IgD-negative memory B cell (primary cell): Measurements from ENCODE around the gene NPLOC4. TPM values are rescaled to one million over a fixed set of nuclear protein-coding genes. Genes with fewer than 3 reads are reported as not detected.
"Not testable (repeated sequence)": the region's sequence is repeated elsewhere in the genome, so short reads cannot be mapped to it uniquely, and the experiment has no call there.

Experiments
- H3K27ac Mint-ChIP-seq, 3 donors: one replicate each; pipeline ENCODE4 v1.8.0; 2020 to 2022; ENCODE audit warnings: mild to moderate bottlenecking in 3 of 3, mixed read lengths in 3 of 3, moderate library complexity in 1 of 3
- H3K27me3 Mint-ChIP-seq: one replicate; pipeline ENCODE4 v1.8.0; 2021; ENCODE audit warnings: mixed read lengths
- H3K36me3 Mint-ChIP-seq: one replicate; pipeline ENCODE4 v1.8.0; 2020; ENCODE audit warnings: mild to moderate bottlenecking, mixed read lengths
- H3K4me1 Mint-ChIP-seq, 3 donors: one replicate each; pipeline ENCODE4 v1.8.0; 2020 to 2022; ENCODE audit warnings: mixed read lengths in 3 of 3, mild to moderate bottlenecking in 1 of 3
- H3K4me3 Mint-ChIP-seq, 4 donors: one replicate each; pipeline ENCODE4 v1.8.0; 2020 to 2022; ENCODE audit warnings: mild to moderate bottlenecking in 4 of 4, mixed read lengths in 4 of 4, moderate library complexity in 3 of 4
- H3K9me3 Mint-ChIP-seq, 3 donors: one replicate each; pipeline ENCODE4 v1.8.0; 2020 to 2021; ENCODE audit warnings: mixed read lengths in 3 of 3, mild to moderate bottlenecking in 1 of 3
- polyA plus RNA-seq: library from polyadenylated mRNA; unstranded; fragments of 300-500 nt; fragmentation: Illumina TruSeq; gene quantifications from one replicate; pipeline ENCODE4 v1.2.3, GENCODE V29; 2021

The NPLOC4 gene
- polyA plus RNA-seq, 1 donor from 2014 or later = 53.5 TPM

DNA sequence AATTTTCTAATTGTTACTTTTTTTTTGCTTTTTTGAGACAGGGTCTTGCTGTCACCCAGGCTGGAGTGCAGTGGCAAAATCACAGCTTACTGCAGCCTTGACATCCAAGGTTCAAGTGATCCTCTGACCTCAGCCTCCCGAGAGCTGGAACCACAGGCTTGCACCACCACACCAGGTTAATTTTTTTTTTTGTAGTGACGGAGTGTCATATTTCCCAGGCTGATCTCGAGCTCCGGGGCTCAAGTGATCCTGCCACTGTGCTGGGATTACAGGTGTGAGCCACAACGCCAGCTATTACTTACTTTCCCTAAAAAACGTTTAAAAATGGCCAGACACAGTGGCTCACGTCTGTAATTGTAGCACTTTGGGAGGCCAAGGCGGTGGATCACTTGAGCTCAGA, 6.6 kb downstream of the NPLOC4 start:
- Mint-ChIP-seq H3K4me1 (peaks cover 0 to 13% (median 4%) of the 10 kb centered on the region in 3 donors), H3K36me3 (peaks cover 2% of the 10 kb centered on the region), H3K9me3 (peaks cover 0 to 3% (median 0%) of the 10 kb centered on the region in 3 donors), H3K4me3 (no peak overlapping the region), H3K27me3 (no peaks in the 10 kb centered on the region), H3K27ac (no peak overlapping the region)

DNA sequence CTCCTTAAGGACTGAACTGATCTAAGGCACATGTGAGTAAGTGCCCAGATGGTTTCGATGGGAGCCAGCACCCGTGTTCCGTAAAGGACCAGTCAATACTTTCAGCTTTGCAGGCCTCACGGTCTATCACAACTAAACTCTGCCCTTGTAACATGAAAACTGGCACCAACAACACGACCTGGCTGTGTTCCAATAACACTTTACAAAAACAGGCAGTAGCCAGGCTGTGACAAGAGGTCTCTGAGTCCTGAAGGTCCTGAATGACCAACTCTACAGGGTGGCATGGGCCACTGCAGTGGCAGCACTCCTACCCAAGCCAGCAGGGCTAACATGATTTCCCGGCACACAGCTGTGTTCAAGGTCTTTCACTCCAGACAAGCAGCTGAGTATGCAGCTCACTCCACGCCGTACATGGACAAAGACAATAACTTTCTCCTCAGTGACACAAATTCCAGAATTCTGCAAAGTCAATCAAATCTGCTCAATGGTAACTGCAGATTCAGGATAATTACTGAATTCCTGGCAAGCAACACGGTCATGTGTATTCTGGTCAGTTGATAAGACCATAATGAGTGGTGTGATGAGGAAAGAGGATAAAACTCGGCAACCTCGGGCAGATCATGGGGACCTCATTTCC, 15.3 kb downstream of the NPLOC4 start:
- Mint-ChIP-seq H3K9me3 (peaks cover 0 to 6% (median 2%) of the 10 kb centered on the region in 3 donors), H3K27me3 (no peaks in the 10 kb centered on the region), H3K27ac (peak overlapping the region in 1 of 3 donors; percentile 43), H3K4me3 (no peak overlapping the region), H3K36me3 (peaks cover 15% of the 10 kb centered on the region), H3K4me1 (peaks cover 0 to 9% (median 5%) of the 10 kb centered on the region in 3 donors)

DNA sequence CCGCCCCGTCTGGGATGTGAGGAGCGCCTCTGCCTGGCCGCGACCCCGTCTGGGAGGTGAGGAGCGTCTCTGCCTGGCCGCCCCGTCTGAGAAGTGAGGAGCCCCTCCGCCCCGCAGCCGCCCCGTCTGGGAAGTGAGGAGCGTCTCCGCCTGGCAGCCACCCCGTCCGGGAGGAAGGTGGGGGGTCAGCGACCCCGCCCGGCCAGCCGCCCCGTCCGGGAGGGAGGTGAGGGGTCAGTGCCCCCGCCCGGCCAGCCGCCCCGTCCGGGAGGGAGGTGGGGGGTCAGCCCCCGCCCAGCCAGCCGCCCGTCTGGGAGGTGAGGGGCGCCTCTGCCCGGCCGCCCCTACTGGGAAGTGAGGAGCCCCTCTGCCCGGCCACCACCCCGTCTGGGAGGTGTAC, 18.6 kb downstream of the NPLOC4 start:
- not testable (repeated sequence) for H3K27ac Mint-ChIP-seq, H3K36me3 Mint-ChIP-seq, H3K27me3 Mint-ChIP-seq, H3K4me3 Mint-ChIP-seq, H3K9me3 Mint-ChIP-seq
- peaks cover 0 to 10% (median 8%) of the 10 kb centered on the region in 3 donors for H3K4me1 Mint-ChIP-seq

DNA sequence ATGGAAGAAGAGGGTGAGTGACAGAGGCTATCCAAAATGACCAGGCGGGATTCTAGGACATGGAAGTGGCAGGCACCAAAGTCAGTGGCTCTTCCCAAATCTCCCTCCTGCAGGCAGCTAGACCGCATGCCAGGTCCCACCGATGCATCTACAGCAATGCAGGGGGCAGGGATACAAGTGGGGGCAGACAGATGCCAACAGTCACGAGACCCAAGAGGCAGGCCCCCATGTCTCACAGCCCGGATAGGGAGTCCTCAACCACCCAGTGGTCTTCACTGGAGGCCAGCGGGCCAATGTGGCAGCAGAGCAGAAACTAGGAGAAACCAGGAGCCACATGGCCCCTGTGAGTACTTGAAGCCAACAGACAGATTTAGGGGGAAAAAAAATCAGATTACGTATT, 20.0 kb downstream of the NPLOC4 start:
- H3K27ac Mint-ChIP-seq = no peak overlapping the region
- H3K36me3 Mint-ChIP-seq = peaks cover 9% of the 10 kb centered on the region
- H3K4me3 Mint-ChIP-seq = no peak overlapping the region

DNA sequence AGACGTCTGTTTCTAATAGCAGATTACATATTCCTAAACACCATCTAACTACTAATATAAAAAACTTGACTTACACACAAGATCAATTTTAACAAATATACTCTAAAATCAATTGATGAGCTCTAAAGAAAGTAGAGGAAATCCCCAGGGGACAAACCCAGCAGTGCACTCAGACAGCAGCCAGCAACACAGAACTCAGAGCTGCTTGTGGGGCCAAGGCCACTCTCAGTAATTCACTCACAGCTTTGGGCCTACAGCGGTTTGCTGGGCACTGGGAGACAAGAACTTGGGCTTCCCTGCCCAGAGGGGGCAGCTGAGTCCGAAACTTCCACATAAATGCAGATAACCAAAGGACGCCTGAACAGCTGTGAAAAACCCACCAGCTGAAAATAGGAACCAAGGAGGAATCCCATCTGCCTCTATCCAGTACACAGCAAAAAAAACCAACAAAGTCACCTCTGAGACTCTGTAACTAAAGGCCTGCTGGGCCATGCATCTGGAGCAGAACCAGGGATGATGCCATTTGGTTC, 21.4 kb downstream of the NPLOC4 start:
- no peaks in the 10 kb centered on the region for H3K9me3 Mint-ChIP-seq
- no peak overlapping the region for H3K4me3 Mint-ChIP-seq
- H3K27ac Mint-ChIP-seq = no peak overlapping the region
- H3K4me1 Mint-ChIP-seq = peaks cover 0 to 11% (median 6%) of the 10 kb centered on the region in 3 donors
- H3K36me3 Mint-ChIP-seq = peaks cover 6% of the 10 kb centered on the region
- no peaks in the 10 kb centered on the region for H3K27me3 Mint-ChIP-seq

More for the DNA sequence above, 20.0 kb downstream of the NPLOC4 start:
- peaks cover 0 to 12% (median 6%) of the 10 kb centered on the region in 3 donors for H3K4me1 Mint-ChIP-seq
- no peaks in the 10 kb centered on the region for H3K27me3 Mint-ChIP-seq
- H3K9me3 Mint-ChIP-seq = no peaks in the 10 kb centered on the region

DNA sequence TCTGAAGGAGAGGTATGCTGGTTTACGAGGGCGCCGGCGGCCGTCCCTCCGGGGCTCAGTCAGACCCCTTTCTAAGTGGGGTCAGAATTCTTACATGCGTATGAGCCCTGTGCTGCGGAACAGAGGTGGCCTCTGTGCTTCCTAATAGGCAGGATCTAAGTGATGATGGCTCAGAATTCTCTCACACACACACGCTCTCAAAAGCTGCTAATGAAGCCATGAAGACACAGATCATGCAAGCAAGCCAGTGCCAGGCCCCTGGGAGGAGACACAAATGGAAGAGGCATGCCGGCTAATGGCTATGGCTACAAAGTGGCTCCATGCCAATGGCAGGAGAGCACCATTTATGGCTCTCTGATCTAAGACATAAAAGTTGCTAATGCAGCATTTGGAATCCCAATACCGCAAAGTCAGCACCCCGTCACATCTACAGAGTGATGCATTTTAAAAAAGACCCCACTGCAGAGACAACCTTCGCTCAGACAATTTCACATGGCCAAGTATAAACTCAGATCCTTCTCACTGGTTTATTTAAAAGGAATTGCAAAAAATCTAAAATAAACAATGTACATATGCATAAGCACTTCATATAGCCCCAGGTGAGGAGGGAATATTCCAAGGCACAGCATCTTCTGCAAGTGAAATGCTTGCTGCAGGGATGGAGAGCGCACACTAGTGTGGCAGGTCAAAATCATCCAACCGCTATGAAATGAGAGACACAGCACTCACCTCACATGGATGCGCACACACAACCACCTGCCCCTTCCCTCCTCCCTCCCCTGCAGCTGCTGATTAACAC, 24.5 kb downstream of the NPLOC4 start:
- H3K36me3 Mint-ChIP-seq = peaks cover 4% of the 10 kb centered on the region
- no peaks in the 10 kb centered on the region for H3K9me3 Mint-ChIP-seq
- H3K4me1 Mint-ChIP-seq = peaks cover 0 to 10% (median 4%) of the 10 kb centered on the region in 3 donors
- no peaks in the 10 kb centered on the region for H3K27me3 Mint-ChIP-seq
- peak overlapping the region in 1 of 4 donors; percentile 21 for H3K4me3 Mint-ChIP-seq
- no peak overlapping the region for H3K27ac Mint-ChIP-seq

DNA sequence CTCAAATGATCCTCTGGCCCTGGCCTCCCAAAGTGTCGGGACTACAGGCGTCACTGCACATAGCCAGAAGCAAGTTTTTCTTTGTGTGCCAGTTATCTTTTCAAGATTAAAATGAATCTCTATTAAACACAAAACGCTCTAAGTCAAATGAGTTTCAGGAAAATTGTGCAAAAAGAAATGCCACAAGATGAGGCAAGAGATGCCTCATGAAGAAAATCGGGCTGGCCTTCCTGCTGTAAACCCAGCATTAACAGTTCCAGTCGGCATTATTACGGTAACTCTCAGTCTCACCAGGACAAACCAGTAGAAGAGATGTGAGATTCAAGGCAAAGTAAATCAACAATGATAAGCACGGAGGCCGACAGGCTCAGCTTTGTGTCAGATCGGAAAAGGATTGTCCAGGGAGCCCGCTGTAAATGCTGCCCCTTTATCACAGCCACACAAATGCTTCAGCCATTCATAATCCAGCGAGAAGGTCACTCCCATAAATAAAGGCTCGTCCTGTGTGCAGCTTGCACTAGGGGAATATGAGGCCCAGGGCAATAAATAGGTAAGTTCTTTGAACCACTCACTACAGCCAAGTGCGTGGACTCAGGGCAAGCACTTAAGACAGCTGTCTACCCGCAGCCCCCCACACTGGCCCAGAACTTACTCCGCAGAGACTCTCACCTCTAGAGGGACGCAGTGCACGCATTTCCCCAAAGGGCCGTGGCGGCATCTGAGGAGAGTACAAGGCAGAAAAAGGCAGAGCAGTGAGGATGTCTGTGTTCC, 27.2 kb downstream of the NPLOC4 start:
- Mint-ChIP-seq H3K4me1 (peaks cover 0 to 7% (median 3%) of the 10 kb centered on the region in 3 donors), H3K36me3 (peaks cover 4% of the 10 kb centered on the region), H3K9me3 (no peaks in the 10 kb centered on the region), H3K27ac (peak overlapping the region in 1 of 3 donors; percentile 8), H3K4me3 (no peak overlapping the region), H3K27me3 (no peaks in the 10 kb centered on the region)

- peaks cover 4% of the 10 kb centered on the region for H3K36me3 Mint-ChIP-seq
- peaks cover 0 to 2% (median 0%) of the 10 kb centered on the region in 3 donors for H3K4me1 Mint-ChIP-seq
- no peak overlapping the region for H3K4me3 Mint-ChIP-seq
- H3K27ac Mint-ChIP-seq = no peak overlapping the region
- no peaks in the 10 kb centered on the region for H3K9me3 Mint-ChIP-seq
- no peaks in the 10 kb centered on the region for H3K27me3 Mint-ChIP-seq
These were observed 28.3 kb downstream of the NPLOC4 start for GRCh38 chr17:81608605-81609004.

DNA sequence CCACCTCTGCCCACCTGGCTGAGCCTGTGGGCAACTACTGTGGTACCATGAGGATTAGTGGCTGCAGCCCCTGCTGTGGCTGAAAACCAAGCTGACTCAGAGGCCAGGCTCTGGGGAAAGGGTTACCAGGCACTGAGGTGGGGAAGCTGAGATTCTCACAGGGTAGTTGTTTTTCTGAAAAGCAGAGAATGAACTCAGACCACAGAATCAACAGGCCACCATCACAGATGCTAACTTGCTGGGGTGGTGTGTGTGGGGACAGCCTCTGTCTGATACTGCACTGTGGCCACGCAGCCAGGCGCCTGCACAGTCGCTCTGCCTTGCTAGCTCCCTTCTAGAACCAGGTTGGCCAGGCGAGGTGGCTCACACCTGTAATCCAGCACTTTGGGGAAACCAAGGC, 28.8 kb downstream of the NPLOC4 start:
- Mint-ChIP-seq H3K4me1 (peaks cover 0 to 2% (median 0%) of the 10 kb centered on the region in 3 donors), H3K27ac (no peak overlapping the region), H3K27me3 (no peaks in the 10 kb centered on the region), H3K9me3 (no peaks in the 10 kb centered on the region), H3K4me3 (no peak overlapping the region), H3K36me3 (peaks cover 4% of the 10 kb centered on the region)

GRCh38 chr17:81607431-81607830, 29.5 kb downstream of the NPLOC4 start:
- no peak overlapping the region for H3K4me3 Mint-ChIP-seq
- H3K9me3 Mint-ChIP-seq = no peaks in the 10 kb centered on the region
- H3K36me3 Mint-ChIP-seq = peaks cover 4% of the 10 kb centered on the region
- no peak overlapping the region for H3K27ac Mint-ChIP-seq
- peaks cover 0 to 2% (median 0%) of the 10 kb centered on the region in 3 donors for H3K4me1 Mint-ChIP-seq
- no peaks in the 10 kb centered on the region for H3K27me3 Mint-ChIP-seq

DNA sequence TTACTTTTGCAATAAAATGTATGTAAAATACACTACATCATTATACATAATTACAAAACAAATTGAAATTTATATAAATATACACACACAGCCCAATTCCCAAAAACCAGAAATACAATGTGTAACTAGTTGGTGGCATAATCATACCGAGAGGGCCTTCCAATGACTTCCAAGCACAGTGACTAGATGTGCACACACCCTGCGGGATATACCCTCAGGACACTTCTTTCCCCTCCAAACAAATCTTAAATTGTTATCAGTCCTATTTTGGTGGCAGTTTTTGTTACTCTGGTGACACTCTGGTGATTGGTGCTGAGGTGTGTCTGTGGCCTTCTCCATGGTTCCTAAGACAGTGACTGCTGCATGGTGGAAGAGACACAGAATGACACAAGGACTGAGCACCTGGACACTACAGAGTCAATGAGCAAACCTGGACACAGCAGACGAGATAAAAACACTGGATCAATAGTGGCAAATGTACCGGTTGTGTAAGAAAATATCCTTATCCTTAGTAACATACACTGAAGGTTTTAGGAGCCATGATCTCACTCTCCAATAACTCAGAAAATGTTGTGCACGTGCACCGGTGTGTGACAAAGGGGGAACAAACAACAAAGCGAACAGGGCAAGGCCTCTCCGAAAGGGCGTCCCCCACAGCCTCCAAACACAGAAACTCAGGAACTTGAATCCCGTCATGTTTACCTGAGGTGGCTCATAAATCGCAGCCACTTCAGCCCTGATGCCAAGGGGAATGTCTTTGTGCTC, 32.9 kb downstream of the NPLOC4 start:
- H3K9me3 Mint-ChIP-seq = no peaks in the 10 kb centered on the region
- H3K36me3 Mint-ChIP-seq = no peaks in the 10 kb centered on the region
- H3K4me3 Mint-ChIP-seq = no peak overlapping the region
- H3K4me1 Mint-ChIP-seq = peaks cover 7 to 15% (median 9%) of the 10 kb centered on the region in 3 donors
- peak overlapping the region in 1 of 3 donors; percentile 86 for H3K27ac Mint-ChIP-seq
- H3K27me3 Mint-ChIP-seq = no peaks in the 10 kb centered on the region

- Mint-ChIP-seq H3K27me3 (no peaks in the 10 kb centered on the region), H3K9me3 (no peaks in the 10 kb centered on the region), H3K27ac (peak overlapping the region in 2 of 3 donors; percentile 40 to 85), H3K36me3 (no peaks in the 10 kb centered on the region), H3K4me3 (peak overlapping the region in 2 of 4 donors; percentile 2 to 81), H3K4me1 (peaks cover 17 to 23% (median 18%) of the 10 kb centered on the region in 3 donors)
These were observed 35.3 kb downstream of the NPLOC4 start for GRCh38 chr17:81601525-81602120.

DNA sequence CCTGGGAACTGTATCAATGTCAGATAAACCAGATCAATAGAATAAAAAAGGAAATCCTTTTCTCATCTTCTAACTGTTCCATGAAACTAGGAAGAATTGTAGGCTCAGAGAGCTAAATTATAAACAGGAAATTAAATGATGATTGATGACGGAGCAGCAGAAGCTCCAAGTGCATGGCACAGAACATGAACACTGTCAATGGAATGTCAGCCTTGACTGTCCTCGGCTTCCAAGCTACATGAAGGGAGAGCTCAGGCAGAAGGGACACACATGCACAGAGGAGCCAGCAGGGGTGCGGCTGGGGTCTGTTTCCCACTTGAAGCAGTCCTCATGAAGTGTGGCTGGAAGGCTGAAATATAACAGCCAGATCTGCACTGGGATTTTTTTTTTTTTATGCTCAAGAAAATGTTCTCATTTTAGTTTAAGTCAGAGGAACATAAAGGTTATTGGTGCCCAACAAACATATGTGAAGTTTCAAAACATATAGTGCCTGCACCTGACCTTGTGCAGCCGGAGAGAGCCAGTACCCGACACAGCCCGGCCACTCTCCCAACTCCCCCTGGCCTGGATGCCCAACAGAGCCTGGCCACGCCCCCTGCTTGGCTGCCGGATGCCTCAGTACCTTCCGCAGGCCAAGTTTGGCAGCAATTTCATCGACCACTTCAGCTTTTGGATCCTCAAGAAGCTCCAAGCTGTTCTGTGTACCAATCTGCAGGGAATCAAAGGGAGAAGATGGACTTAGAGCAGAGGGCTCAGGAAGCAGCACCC, 37.0 kb downstream of the NPLOC4 start:
- peaks cover 17 to 23% (median 19%) of the 10 kb centered on the region in 3 donors for H3K4me1 Mint-ChIP-seq
- H3K27ac Mint-ChIP-seq = no peak overlapping the region
- peak overlapping the region in 2 of 4 donors; percentile 31 to 63 for H3K4me3 Mint-ChIP-seq
- no peaks in the 10 kb centered on the region for H3K9me3 Mint-ChIP-seq
- no peaks in the 10 kb centered on the region for H3K27me3 Mint-ChIP-seq
- peaks cover 1% of the 10 kb centered on the region for H3K36me3 Mint-ChIP-seq
